Stimulated activated CD4-positive, alpha-beta T cell treated with anti-CD3 and anti-CD28 coated beads, Interleukin-15, amount 100 ng/mL, for 48 hours (primary cell): Measurements from ENCODE around the gene MYBPC3.
"Not testable (repeated sequence)": the region's sequence is repeated elsewhere in the genome, so short reads cannot be mapped to it uniquely, and the experiment has no call there.

Experiments
- DNase-seq, 2 donors: peaks; one replicate each; pipeline ENCODE4 v3.0.0-alpha.2; 2020; ENCODE audit warnings: low read depth in 2 of 2

The MYBPC3 gene

DNA sequence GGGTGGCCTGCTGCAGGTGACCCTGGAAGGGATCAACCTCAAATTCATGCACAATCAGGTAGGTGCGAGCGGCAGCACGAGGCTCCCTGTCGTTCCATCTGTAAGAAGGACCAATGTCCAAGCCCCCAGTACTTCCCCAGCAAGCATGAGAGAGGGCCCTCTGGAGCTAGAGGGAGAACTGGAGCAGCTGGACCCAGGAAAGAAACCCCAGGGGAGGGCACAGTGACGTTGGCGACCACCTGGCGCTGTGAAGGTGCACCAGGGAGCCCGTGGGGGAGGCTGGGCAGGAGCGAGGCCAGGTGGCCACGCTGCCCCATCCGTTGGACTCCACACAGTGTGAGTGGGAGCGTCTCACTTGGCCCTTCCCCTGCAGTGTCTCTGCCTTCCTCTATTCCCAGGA, 28.0 kb downstream of the MYBPC3 start:
- DNase-seq = no peak

DNA sequence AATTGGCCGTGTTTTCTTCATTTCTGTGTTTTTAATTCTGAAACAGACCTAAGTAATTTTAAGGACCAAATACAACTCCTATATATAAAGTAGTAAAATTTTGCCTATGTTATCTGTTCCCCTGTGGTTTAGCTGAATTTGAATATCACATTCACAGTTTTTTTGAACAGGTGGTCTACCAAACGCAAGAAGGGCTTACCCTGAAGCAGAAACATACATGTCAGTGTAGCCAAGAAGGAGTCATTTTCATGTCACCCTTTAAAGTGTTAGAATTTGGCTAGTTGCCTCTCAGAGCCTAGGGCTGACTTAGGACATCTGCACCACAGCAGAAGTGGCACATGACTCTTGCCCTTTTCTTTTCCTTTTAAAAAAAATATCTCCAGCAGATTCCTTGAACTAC, 34.3 kb downstream of the MYBPC3 start:
- DNase-seq = no peak

DNA sequence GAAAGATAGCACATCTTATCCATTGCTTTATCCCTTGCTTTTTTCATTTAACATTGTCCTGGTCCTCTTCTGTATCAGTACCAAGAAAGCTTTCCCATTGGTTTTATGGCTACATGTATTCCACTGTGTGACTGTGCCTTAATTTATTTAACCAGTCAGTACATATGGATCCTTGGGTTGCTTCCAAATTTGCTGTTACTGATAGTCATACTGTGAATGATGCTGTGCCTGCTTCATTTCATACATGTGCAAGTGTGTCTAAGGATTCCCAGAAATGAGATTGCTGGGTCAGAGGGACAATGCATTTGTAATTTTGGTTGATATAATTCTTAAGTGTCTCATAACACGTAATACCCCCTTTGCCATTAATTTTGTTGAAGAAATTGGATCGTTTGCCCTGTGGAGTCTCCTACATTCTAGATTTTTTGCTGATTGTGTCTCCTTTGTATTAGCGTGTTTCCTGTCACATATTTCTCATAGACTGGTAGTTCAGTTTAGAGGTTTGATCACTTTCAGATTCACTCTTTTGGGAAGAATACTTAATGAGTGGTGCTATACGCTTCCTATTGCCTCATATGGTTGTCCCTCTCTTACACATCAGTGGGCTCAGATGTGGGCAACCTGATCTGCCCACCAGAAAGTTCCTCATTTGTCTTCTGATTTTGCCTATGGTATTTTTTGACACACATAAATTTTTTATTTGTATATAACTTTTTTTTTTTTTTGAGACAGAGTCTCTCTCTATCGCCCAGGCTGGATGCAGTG, 35.3 kb downstream of the MYBPC3 start:
- no peak for DNase-seq

- DNase-seq = not testable (repeated sequence)
Measured at GRCh38 chr11:47316501-47316900, 36.0 kb downstream of the MYBPC3 start.

DNA sequence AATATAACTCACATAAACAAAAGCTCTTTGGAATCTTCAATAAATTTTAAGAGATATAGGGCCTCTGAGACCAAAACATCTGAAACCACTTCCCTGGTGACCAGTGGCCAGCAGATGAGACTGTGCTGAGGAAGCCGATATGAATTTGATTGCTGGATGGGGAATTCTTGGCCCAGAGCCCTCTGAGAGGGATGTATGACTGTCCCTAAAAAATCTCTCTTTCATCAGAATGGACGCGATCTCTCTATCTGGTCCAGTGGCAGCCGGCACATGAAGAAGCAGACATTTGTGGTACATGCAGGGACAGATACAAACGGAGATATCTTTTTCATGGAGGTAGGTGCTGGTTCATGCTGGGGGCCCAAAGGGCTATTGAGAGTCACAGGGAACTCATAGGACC, 37.5 kb downstream of the MYBPC3 start:
- no peak for DNase-seq

DNA sequence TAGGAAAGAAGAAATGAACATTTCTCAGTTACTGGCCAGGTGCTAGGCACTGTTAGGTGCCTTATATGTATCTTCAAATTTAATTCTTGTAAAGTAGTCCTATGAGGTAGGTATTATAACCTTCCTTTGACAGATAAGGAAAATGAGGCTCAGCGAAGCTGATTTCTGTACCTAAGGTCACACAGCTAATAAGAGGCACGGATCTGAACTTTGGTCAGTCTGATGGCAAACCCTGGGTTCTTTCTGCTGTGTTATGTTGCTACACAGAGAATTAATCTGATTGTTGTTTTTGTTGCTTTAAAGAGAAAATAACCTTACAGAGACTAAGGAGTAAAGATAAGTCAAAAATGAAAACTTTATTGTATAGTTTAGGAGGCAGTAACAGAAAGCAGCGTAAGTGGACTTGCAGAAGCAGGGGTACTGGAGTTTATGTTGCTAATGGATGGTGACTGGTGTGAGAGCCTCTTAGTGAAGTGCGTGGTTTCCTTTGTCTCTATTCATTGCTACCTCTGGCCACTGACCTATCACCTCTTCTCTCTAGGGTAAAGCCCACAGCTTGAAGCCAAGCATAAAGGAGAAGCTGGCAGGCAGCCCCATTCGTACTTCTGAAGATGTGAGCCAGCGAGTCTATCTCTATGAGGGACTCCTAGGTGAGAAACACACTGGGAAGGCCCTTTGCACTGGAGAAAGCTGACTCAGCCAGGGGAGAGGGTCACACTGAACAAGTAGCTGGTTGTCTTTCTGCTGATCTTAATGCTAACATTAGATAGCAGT, 44.3 kb downstream of the MYBPC3 start:
- DNase-seq = no peak

DNA sequence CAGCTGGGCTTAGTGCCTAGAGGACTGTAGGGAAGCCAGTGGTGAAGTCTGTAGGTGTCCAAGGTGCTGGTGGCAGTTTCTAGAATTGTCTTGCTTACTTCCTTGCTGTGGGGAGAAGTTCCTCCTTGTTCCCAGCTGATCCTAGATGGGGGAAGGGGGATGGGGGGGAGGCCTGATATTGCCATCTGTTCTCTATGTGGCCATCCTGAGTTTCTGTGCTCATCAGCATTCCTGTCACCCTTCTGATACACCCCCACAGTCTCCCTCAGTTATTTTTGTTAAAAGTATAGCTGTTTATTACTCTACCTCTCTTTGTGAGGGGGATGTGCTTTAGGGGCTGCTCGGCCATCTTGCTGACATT, 46.0 kb downstream of the MYBPC3 start:
- DNase-seq = no peak

GRCh38 chr11:47305734-47306483, 46.6 kb downstream of the MYBPC3 start:
- DNase-seq = no peak

DNA sequence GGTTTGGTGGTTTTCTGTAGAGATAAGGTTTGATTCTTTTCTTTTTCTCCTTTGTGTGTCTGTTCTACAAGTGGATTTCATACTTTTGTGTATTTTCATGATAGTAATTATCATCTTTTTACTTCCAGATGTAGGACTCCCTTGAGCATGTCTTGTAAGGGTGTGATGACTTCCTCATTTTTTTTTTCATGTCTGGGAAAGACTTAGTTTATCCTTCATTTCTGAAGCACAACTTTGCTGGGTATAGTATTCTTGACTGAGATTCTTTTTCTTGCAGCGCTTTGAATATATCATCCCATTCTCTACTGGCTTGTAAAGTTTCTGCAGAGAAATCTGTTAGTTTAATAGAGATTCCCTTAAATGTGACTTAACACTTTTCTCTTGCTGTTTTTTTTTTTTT, 49.6 kb downstream of the MYBPC3 start:
- no peak for DNase-seq

GRCh38 chr11:47299078-47299477, 53.4 kb downstream of the MYBPC3 start:
- no peak for DNase-seq

DNA sequence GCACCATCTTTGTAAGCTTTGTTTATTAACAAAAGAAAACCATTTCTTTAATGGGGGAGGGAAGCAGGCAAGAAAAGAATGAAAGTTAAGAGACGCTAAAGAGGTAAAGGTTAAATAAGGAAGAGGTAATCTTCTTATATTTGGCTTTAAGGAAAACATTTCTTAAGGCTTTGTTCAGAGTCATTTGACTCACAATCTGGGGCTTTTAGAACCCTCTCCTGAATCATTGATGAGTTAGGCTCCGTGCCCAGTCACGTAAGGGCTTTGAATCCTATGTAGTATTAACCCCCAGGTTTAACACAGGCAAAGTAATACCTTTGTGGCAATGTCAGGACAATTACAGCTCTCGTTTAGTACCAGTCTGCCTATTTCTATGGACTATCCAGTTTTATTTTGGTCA, 56.5 kb downstream of the MYBPC3 start:
- DNase-seq = no peak

- no peak for DNase-seq
Measured at GRCh38 chr11:47295385-47295784, 57.1 kb downstream of the MYBPC3 start.

DNA sequence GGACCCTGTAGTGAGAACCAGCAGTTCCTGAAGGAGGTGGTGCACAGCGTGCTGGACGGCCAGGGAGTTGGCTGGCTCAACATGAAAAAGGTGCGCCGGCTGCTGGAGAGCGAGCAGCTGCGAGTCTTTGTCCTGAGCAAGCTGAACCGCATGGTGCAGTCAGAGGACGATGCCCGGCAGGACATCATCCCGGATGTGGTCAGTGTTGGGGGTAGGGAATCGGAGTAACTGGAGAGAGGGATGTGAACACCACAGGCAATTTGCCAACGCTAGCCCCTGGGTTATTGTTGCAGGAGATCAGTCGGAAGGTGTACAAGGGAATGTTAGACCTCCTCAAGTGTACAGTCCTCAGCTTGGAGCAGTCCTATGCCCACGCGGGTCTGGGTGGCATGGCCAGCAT, 62.6 kb downstream of the MYBPC3 start:
- DNase-seq = no peak

- DNase-seq = no peak
Measured at GRCh38 chr11:47288066-47288465, 64.4 kb downstream of the MYBPC3 start.

DNA sequence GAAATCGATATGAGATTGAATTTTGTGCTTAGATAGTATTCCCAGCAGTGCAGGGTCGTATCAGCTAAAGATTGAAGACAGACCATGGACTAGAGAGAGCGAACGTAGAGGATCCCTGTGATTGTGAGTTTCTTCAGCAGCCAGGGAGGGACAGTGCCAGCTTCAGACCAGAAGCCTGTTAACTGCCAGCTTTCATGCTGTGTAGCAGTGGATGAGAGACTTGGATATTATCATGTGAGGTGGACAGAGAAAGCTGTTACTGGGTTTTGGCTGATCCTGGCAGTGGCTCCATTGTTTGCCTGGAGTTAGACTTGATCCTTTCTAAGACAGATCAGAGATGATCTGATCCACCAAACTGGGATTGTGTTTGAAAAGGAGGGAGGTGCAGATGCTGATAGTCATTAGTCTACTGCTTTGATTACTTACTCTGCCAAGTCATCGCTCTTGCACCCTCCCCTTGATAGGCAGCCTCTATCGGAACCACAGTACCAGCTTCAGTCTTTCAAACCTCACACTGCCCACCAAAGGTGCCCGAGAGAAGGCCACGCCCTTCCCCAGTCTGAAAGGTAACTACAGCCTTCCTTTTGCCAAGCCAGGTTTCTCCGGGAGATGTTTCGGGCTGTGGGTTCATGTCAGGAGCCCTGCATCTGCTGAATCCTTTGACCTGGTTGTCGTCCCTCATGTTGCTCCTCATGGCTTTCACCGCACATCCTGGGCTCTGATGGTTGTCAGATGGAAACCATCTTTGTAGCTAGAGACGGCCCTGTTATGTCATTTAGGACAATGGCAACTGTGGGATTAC, 66.3 kb downstream of the MYBPC3 start:
- no peak for DNase-seq

DNA sequence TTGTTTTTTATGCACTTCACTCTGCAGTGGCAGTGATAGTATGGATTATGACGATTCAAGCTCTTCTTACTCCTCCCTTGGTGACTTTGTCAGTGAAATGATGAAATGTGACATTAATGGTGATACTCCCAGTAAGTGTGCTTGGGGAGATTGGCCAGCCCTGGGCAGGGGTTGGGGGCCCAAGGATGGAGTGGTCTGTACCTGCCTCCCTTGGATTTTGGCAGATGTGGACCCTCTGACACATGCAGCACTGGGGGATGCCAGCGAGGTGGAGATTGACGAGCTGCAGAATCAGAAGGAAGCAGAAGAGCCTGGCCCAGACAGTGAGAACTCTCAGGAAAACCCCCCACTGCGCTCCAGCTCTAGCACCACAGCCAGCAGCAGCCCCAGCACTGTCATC, 68.4 kb downstream of the MYBPC3 start:
- no peak for DNase-seq

DNA sequence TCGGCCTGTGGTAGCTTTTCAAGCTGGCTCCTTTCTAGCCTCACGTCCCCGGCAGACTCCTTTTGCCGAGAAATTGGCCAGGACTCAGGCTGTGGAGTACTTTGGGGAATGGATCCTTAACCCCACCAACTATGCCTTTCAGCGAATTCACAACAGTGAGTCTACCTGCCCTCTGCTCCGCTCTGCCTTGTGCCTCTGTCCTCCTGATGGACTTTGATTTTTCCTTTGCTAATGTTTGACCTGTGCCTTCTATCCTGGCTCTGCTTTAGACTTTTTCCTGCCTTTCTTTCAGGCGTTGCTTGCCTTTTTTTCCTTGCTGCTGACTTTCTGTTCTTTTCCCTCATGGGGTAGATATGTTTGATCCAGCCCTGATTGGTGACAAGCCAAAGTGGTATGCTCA, 70.0 kb downstream of the MYBPC3 start:
- DNase-seq = no peak
